A549 (cell line): ENCODE measurements around the gene PDLIM1.

ENCODE experiments used
- CHD2 ChIP-seq: fragments of 150-350 bp; IDR thresholded peaks from 2 replicates; pipeline ENCODE4 v1.6.1; 2014; ENCODE audit warnings: low read length; ENCODE audit not compliant: partially characterized antibody
- CHD4 ChIP-seq: fragments of 200-600 bp; sonication (generic); IDR thresholded peaks from 2 replicates; pipeline ENCODE4 v1.6.1; 2016; ENCODE audit warnings: antibody characterized with exemption, mild to moderate bottlenecking, borderline replicate concordance
- ESRRA ChIP-seq: fragments of 150-350 bp; IDR thresholded peaks from 2 replicates; pipeline ENCODE4 v1.6.1; 2014; ENCODE audit warnings: mild to moderate bottlenecking, low read length, borderline replicate concordance
- MYC ChIP-seq: IDR thresholded peaks from 2 replicates; pipeline ENCODE4 v1.6.1; 2012; ENCODE audit warnings: mild to moderate bottlenecking, inconsistent platforms, low read length, improper control_type of control experiment, borderline replicate concordance
- POLR2A ChIP-seq: IDR thresholded peaks from 2 replicates; pipeline ENCODE4 v1.6.1; 2012; ENCODE audit warnings: mild to moderate bottlenecking, low read length
- ZFP36 ChIP-seq: fragments of 450-650 bp; IDR thresholded peaks from 2 replicates; pipeline ENCODE4 v1.6.1; 2014; ENCODE audit warnings: borderline replicate concordance; ENCODE audit not compliant: partially characterized antibody
- TF ChIP-seq, protein P1 (sequence below): fragments of >200 bp; sonication (Bioruptor Twin); formaldehyde crosslinking; IDR thresholded peaks from 3 replicates; pipeline ENCODE4 v1.5.1; 2016
- TF ChIP-seq, protein P2 (sequence below): IDR thresholded peaks from 2 replicates; pipeline ENCODE4 v1.6.1; 2012
- TF ChIP-seq, protein P3 (sequence below): IDR thresholded peaks from 2 replicates; pipeline ENCODE4 v1.6.1; 2012; ENCODE audit warnings: low read depth, borderline replicate concordance

DNA sequence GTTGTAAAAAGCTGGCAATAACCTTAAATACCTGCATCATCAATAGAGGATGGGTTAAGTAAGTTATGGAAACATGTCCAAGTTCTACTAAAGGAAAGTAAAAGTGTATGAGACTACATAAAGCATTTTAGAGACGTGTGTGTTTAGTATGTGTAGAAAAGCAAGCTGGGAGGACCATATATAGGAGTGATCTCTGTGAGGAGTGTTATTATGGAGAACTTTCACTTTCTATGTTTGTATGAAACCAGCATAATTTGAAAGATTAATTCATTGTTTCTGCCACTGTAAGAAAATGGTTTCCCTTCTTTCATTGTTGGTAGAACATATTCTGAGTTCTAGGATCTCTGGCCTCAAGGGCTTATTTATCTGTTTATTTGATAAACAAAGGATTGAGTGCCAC, 19.2 kb upstream of the PDLIM1 start:
- TF ChIP-seq, protein P1, sequence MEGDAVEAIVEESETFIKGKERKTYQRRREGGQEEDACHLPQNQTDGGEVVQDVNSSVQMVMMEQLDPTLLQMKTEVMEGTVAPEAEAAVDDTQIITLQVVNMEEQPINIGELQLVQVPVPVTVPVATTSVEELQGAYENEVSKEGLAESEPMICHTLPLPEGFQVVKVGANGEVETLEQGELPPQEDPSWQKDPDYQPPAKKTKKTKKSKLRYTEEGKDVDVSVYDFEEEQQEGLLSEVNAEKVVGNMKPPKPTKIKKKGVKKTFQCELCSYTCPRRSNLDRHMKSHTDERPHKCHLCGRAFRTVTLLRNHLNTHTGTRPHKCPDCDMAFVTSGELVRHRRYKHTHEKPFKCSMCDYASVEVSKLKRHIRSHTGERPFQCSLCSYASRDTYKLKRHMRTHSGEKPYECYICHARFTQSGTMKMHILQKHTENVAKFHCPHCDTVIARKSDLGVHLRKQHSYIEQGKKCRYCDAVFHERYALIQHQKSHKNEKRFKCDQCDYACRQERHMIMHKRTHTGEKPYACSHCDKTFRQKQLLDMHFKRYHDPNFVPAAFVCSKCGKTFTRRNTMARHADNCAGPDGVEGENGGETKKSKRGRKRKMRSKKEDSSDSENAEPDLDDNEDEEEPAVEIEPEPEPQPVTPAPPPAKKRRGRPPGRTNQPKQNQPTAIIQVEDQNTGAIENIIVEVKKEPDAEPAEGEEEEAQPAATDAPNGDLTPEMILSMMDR = no peak
- TF ChIP-seq, protein P2, sequence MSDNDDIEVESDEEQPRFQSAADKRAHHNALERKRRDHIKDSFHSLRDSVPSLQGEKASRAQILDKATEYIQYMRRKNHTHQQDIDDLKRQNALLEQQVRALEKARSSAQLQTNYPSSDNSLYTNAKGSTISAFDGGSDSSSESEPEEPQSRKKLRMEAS = no peak
- TF ChIP-seq, protein P3, sequence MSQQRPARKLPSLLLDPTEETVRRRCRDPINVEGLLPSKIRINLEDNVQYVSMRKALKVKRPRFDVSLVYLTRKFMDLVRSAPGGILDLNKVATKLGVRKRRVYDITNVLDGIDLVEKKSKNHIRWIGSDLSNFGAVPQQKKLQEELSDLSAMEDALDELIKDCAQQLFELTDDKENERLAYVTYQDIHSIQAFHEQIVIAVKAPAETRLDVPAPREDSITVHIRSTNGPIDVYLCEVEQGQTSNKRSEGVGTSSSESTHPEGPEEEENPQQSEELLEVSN = no peak
- TF ChIP-seq POLR2A (no peak), ESRRA (no peak), ZFP36 (no peak), CHD4 (no peak), MYC (no peak), CHD2 (no peak)
